Measurements from ENCODE around the gene COL8A1.

COL8A1 gene

DNA sequence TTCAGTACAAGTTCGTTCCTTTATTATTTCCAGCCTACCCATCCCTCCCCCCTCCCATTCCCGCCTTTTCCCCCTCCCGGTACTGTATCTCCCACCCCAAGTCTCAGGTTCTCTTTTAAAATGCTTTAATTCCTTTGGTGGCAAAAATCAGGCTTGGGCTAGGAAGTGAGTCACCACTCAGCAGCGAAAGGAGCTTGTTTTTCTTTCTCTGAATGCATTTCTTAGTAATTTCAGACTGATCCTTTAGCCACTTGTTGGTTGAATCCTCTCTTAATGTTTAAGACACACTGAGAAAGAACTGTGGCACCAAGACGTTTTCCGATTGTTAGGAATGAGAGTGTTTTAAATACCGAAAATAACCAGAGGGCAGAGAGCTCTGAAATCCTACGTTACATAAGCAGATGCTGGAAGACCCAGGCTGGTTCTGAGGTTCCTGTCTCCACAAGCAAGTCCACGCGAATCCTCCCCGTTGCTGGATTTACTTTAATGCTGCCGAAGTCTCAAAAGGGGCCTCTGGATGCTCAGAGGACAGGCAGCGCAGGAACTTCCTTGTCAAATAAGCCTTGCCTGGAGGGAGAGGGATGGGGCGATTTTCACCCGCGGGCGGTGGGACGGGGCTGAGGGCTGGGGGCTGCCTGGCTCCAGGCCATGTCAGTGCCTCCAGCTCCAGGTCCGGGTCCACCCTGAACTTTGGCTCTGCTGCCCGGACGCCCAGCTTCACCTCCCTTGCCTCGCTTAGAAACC lies 854 bp upstream of the COL8A1 start:
- DNase-seq (ENCODE audit: insufficient read length, low spot score) (no peak), FAIRE-seq (no peak)
- TF ChIP-seq, protein P1, sequence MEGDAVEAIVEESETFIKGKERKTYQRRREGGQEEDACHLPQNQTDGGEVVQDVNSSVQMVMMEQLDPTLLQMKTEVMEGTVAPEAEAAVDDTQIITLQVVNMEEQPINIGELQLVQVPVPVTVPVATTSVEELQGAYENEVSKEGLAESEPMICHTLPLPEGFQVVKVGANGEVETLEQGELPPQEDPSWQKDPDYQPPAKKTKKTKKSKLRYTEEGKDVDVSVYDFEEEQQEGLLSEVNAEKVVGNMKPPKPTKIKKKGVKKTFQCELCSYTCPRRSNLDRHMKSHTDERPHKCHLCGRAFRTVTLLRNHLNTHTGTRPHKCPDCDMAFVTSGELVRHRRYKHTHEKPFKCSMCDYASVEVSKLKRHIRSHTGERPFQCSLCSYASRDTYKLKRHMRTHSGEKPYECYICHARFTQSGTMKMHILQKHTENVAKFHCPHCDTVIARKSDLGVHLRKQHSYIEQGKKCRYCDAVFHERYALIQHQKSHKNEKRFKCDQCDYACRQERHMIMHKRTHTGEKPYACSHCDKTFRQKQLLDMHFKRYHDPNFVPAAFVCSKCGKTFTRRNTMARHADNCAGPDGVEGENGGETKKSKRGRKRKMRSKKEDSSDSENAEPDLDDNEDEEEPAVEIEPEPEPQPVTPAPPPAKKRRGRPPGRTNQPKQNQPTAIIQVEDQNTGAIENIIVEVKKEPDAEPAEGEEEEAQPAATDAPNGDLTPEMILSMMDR (IDR thresholded peaks at IDR 0.05; ENCODE audit: insufficient read depth, missing control alignments) = no peak

DNA sequence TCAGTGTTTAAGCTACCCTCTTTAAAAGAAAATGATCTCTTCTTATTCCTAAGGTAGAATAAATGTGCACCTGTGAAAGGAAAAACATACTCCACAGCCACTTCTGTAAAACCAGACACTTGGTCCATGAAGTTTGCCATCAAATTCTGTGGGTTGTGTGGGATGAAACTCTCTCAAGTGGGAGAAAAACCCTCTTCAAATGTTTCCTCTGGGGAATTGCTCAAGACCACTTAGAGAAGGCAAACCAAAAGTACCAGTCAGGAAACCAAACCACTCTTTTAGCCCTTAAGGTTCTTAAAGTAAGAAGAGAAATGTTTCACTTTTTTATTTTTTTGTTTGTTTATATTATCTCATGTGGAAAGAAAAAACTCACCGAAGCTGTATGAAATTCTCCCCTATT lies 1.2 kb downstream of the COL8A1 start:
- no peak for DNase-seq (ENCODE audit: insufficient read length, low spot score)
- TF ChIP-seq, protein P1 (IDR thresholded peaks at IDR 0.05; ENCODE audit: insufficient read depth, missing control alignments) = no peak
- no peak for FAIRE-seq

GRCh38 chr3:99640214-99640851 lies 1.9 kb downstream of the COL8A1 start:
- FAIRE-seq (no peak), DNase-seq (ENCODE audit: insufficient read length, low spot score) (no peak)
- TF ChIP-seq, protein P1 (IDR thresholded peaks at IDR 0.05; ENCODE audit: insufficient read depth, missing control alignments) = no peak

GRCh38 chr3:99641480-99641879 lies 3.1 kb downstream of the COL8A1 start:
- no peak for FAIRE-seq
- no peak for DNase-seq (ENCODE audit: insufficient read length, low spot score)
- TF ChIP-seq, protein P1 (IDR thresholded peaks at IDR 0.05; ENCODE audit: insufficient read depth, missing control alignments) = no peak

DNA sequence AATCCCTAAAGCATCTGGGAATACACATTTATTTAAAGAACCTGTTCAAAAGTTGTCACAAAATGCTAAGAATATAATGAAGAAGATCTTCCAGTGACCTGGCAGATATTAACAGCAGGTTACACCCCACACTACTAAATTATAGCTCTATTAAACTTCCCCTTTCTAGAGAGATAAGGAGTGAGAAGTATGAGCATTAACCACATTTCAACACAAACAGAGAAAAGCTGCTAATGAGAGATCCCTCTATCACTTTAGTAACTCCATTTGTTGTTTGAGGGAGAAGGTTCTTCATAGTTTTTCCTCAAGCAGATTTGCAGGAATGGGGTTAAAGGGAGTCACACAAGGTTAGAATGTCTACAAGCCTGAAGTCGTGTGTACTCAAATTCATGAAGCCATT lies 3.6 kb downstream of the COL8A1 start:
- DNase-seq (ENCODE audit: insufficient read length, low spot score) = no peak

DNA sequence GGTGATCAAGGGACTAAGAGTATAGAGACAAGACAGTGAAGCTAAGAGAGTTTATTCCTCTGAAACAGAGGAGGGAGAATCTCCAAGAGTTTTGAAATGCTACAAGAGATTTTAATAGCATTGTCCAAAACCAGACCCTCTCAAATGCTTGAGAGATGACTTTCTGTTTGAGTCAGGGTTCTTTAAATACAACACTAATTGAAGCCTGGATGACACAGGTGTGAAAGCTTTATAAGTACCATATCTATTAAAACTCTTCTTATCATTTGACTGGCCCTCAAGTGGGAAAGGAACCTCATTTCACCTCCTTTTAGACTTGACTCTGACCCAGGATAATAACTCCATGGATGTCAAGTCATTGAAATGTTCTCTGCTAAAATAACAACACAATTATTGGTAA lies 5.6 kb downstream of the COL8A1 start:
- FAIRE-seq = no peak
- DNase-seq (ENCODE audit: insufficient read length, low spot score) = no peak
- TF ChIP-seq, protein P1 (IDR thresholded peaks at IDR 0.05; ENCODE audit: insufficient read depth, missing control alignments) = no peak

More for the DNA sequence above, 3.6 kb downstream of the COL8A1 start:
- FAIRE-seq = no peak
- TF ChIP-seq, protein P1 (IDR thresholded peaks at IDR 0.05; ENCODE audit: insufficient read depth, missing control alignments) = no peak

GRCh38 chr3:99644746-99645145 lies 6.4 kb downstream of the COL8A1 start:
- FAIRE-seq (no peak), DNase-seq (ENCODE audit: insufficient read length, low spot score) (no peak)
- TF ChIP-seq, protein P1 (IDR thresholded peaks at IDR 0.05; ENCODE audit: insufficient read depth, missing control alignments) = no peak

Data from D721Med (cell line).